GM19023 (cell line): ENCODE results near the gene CNOT3.
"Not testable (repeated sequence)": the region's sequence is repeated elsewhere in the genome, so short reads cannot be mapped to it uniquely, and the experiment has no call there.

Experiments
- ATAC-seq: cut with Tn5 transposase; IDR thresholded peaks from one replicate; pipeline ENCODE4 v1.9.1; 2021; ENCODE audit warnings: mild to moderate bottlenecking, moderate library complexity; ENCODE audit not compliant: unreplicated experiment

The CNOT3 gene

GRCh38 chr19:54189735-54190502, 52.4 kb downstream of the CNOT3 start:
- ATAC-seq: peak; percentile 49

GRCh38 chr19:54190503-54191010, 53.0 kb downstream of the CNOT3 start:
- ATAC-seq: peak; percentile 42

- ATAC-seq: peak; percentile 30
These were observed 53.6 kb downstream of the CNOT3 start, which contains the start of gene TSEN34 for GRCh38 chr19:54191011-54191810. Gene TSEN34, plus strand, starts transcription at chr19:54191308. Its CDS starts 57 bp downstream, at chr19:54191365.

- ATAC-seq: no peak
These were observed 54.4 kb downstream of the CNOT3 start for GRCh38 chr19:54191811-54192453.

- ATAC-seq: no peak
These were observed 55.4 kb downstream of the CNOT3 start for GRCh38 chr19:54193011-54193410.

GRCh38 chr19:54194463-54194862, 56.9 kb downstream of the CNOT3 start:
- ATAC-seq: not testable (repeated sequence)

GRCh38 chr19:54196536-54196935, 59.0 kb downstream of the CNOT3 start:
- ATAC-seq: no peak

GRCh38 chr19:54197121-54197520, 59.6 kb downstream of the CNOT3 start:
- ATAC-seq: no peak

GRCh38 chr19:54199401-54199800, 61.8 kb downstream of the CNOT3 start:
- no peak for ATAC-seq

- no peak for ATAC-seq
These were observed 63.7 kb downstream of the CNOT3 start for GRCh38 chr19:54201172-54201701.

GRCh38 chr19:54201980-54202379, 64.4 kb downstream of the CNOT3 start:
- no peak for ATAC-seq

- no peak for ATAC-seq
These were observed 65.6 kb downstream of the CNOT3 start for GRCh38 chr19:54203151-54203611.

GRCh38 chr19:54204767-54205468, 67.4 kb downstream of the CNOT3 start:
- no peak for ATAC-seq
